GM12878 (cell line): ENCODE data around the gene SPNS1. TPM values are rescaled to one million over a fixed set of nuclear protein-coding genes. Genes with fewer than 3 reads are reported as not detected.

Source experiments
- ATAC-seq: fragments of 200-7000 bp; cut with Tn5 transposase; 3 replicates; pipeline ENCODE4 v1.9.1; 2020; ENCODE audit warnings: mild to moderate bottlenecking, moderate library complexity
- BruUV-seq: library from RNA; stranded (reverse); fragments of 400-500 nt; replicated peaks from 2 replicates; lab custom pipeline; 2021; lab: Mats Ljungman, UMichigan
- CTCF ChIA-PET: fragments of 300-600 bp; sonication (Branson Sonifier 250); formaldehyde crosslinking; extraction: SDS; loops from one replicate; lab custom pipeline; 2021; ENCODE audit warnings: inconsistent platforms; lab: Yijun Ruan, JAX
- POLR2A ChIA-PET: fragments of 350-600 bp; formaldehyde crosslinking; extraction: SDS; loops from one replicate; lab custom pipeline; 2021; ENCODE audit warnings: inconsistent platforms; lab: Charles Lee
- RAD21 ChIA-PET: fragments of 300-600 bp; sonication (Branson Sonifier 250); formaldehyde crosslinking; loops from one replicate; lab custom pipeline; 2023; ENCODE audit warnings: antibody characterized with exemption; ENCODE audit not compliant: unreplicated experiment; lab: Charles Lee
- SMC1A ChIA-PET: fragments of 300-600 bp; sonication (Branson Sonifier 250); formaldehyde crosslinking; loops from one replicate; lab custom pipeline; 2023; ENCODE audit not compliant: unreplicated experiment, uncharacterized antibody; lab: Charles Lee
- DNase-seq: peaks from one replicate; pipeline ENCODE4 v3.0.0-alpha.2; 2011; ENCODE audit warnings: low read depth, low spot score
- FAIRE-seq: peaks from 3 replicates; lab custom pipeline; 2011; peaks lifted over from hg19 to GRCh38; lab: Jason Lieb, UNC
- H2AFZ ChIP-seq: 2 replicates; pipeline ENCODE4 v1.6.0; 2011; ENCODE audit warnings: low read depth, low read length, control low read depth; ENCODE audit not compliant: control insufficient read depth
- H3K27ac ChIP-seq: 2 replicates; pipeline ENCODE4 v1.5.1; 2011; ENCODE audit warnings: control low read depth; ENCODE audit not compliant: control insufficient read depth, insufficient read depth
- H3K27me3 ChIP-seq, 2 experiments: replicated peaks in 1 of 2; 2 replicates each; pipeline versions ENCODE4 v1.6.0 to v1.6.1; 2011; ENCODE audit warnings: low read length in 1 of 2; ENCODE audit not compliant: control insufficient read depth in 2 of 2, insufficient read depth in 2 of 2
- H3K36me3 ChIP-seq, 2 experiments: 2 replicates each; pipeline ENCODE4 v1.5.1; 2011; ENCODE audit warnings: low read length in 1 of 2; ENCODE audit not compliant: control insufficient read depth in 2 of 2, insufficient read depth in 2 of 2
- H3K4me1 ChIP-seq: 2 replicates; pipeline ENCODE4 v1.6.1; 2011; ENCODE audit warnings: mild to moderate bottlenecking, low read length, moderate library complexity, mixed read lengths; ENCODE audit not compliant: control insufficient read depth, insufficient read depth
- H3K4me2 ChIP-seq: 2 replicates; pipeline ENCODE4 v1.6.0; 2011; ENCODE audit warnings: control low read depth; ENCODE audit not compliant: control insufficient read depth, insufficient read depth
- H3K4me3 ChIP-seq: fragments of 200-600 bp; sonication (generic); 2 replicates; pipeline ENCODE4 v1.5.1; 2016
- H3K79me2 ChIP-seq: 2 replicates; pipeline ENCODE4 v1.6.0; 2011; ENCODE audit warnings: low read length; ENCODE audit not compliant: control insufficient read depth, insufficient read depth
- H3K9ac ChIP-seq: 2 replicates; pipeline ENCODE4 v1.8.0; 2011; ENCODE audit warnings: low read length, control low read depth, mixed read lengths; ENCODE audit not compliant: control insufficient read depth, insufficient read depth
- H3K9me3 ChIP-seq: replicated peaks from 3 replicates; pipeline ENCODE4 v1.5.1; 2011; ENCODE audit warnings: mild to moderate bottlenecking, low read length; ENCODE audit not compliant: control insufficient read depth, insufficient read depth
- H4K20me1 ChIP-seq: 2 replicates; pipeline ENCODE4 v1.6.0; 2011; ENCODE audit not compliant: control insufficient read depth, insufficient read depth
- CHD1 ChIP-seq: IDR thresholded peaks from 2 replicates; pipeline ENCODE4 v1.6.1; 2012; ENCODE audit warnings: low read depth, low read length, improper control_type of control experiment
- CHD4 ChIP-seq: fragments of 200-600 bp; sonication (generic); IDR thresholded peaks from 2 replicates; pipeline ENCODE4 v1.6.1; 2016; ENCODE audit warnings: mild to moderate bottlenecking
- CTCF ChIP-seq, 3 experiments: IDR thresholded peaks in 2 of 3; conservative IDR thresholded peaks in 1 of 3; 2 replicates each; pipeline ENCODE4 v1.5.1; 2011; ENCODE audit warnings: low read depth in 3 of 3, low read length in 3 of 3, mild to moderate bottlenecking in 3 of 3, control low read depth in 2 of 3, moderate library complexity in 2 of 3, inconsistent platforms in 1 of 3, mixed read lengths in 1 of 3; ENCODE audit not compliant: control insufficient read depth in 2 of 3, insufficient read depth in 1 of 3; ENCODE audit errors: extremely low read depth in 1 of 3
- IKZF1 ChIP-seq: fragments of 450-650 bp; conservative IDR thresholded peaks from 2 replicates; pipeline ENCODE4 v1.6.1; 2017; ENCODE audit warnings: antibody characterized with exemption, mild to moderate bottlenecking
- KAT2A ChIP-seq: conservative IDR thresholded peaks from 2 replicates; pipeline ENCODE4 v1.6.1; 2011; ENCODE audit warnings: low read depth, low read length; ENCODE audit not compliant: control insufficient read depth
- MXI1 ChIP-seq: fragments of 150-350 bp; IDR thresholded peaks from 2 replicates; pipeline ENCODE4 v1.6.1; 2011; ENCODE audit warnings: low read depth, mild to moderate bottlenecking, inconsistent platforms, low read length, improper control_type of control experiment
- POLR2AphosphoS2 ChIP-seq: IDR thresholded peaks from 2 replicates; pipeline ENCODE4 v1.6.1; 2011; ENCODE audit warnings: low read depth, mild to moderate bottlenecking, low read length, improper control_type of control experiment, moderate library complexity
- PRDM15 ChIP-seq: fragments of 450-650 bp; formaldehyde crosslinking; IDR thresholded peaks from 2 replicates; pipeline ENCODE4 v1.4.0; 2020; ENCODE audit warnings: mild to moderate bottlenecking, moderate library complexity
- REST ChIP-seq: IDR thresholded peaks from 2 replicates; pipeline ENCODE4 v1.6.1; 2012; ENCODE audit warnings: mild to moderate bottlenecking, low read depth, low read length
- SMAD5 ChIP-seq: IDR thresholded peaks from 2 replicates; pipeline ENCODE4 v1.6.1; 2016; ENCODE audit warnings: antibody characterized with exemption, low read depth
- SREBF2 ChIP-seq: IDR thresholded peaks from 2 replicates; pipeline ENCODE4 v1.6.1; 2012; ENCODE audit warnings: mild to moderate bottlenecking, low read length
- STAT1 ChIP-seq: fragments of 450-650 bp; conservative IDR thresholded peaks from 2 replicates; pipeline ENCODE4 v1.6.1; 2014; ENCODE audit warnings: antibody characterized with exemption, mild to moderate bottlenecking
- ZBED1 ChIP-seq: IDR thresholded peaks from 2 replicates; pipeline ENCODE4 v1.6.1; 2016; ENCODE audit warnings: borderline replicate concordance
- ZNF622 ChIP-seq: fragments of 450-650 bp; IDR thresholded peaks from 2 replicates; pipeline ENCODE4 v1.6.1; 2017; ENCODE audit warnings: mild to moderate bottlenecking, inconsistent platforms
- WGBS: methylation state at CpG from one replicate; pipeline ENCODE4 v1.1.6; 2016; ENCODE audit warnings: low lambda C conversion rate; ENCODE audit not compliant: insufficient replicate concordance, insufficient coverage; ENCODE audit errors: missing lambda C conversion rate; 5-methylcytosine and 5-hydroxymethylcytosine counted together
- in situ Hi-C: fragments of 300-500 bp; cut with MboI; formaldehyde crosslinking; loops from 9 replicates; pipeline ENCODE4 v1.14.3; 2018; ENCODE audit warnings: mixed read lengths
- intact Hi-C: fragments of 100-400 bp; cut with micrococcal nuclease; formaldehyde crosslinking; loops from one replicate; pipeline ENCODE4 v1.14.2; 2022; ENCODE audit not compliant: unreplicated experiment
- polyA plus RNA-seq, 11 experiments: library from polyadenylated mRNA; depleted of rRNA in 4 of 11; unstranded in 6 of 11; stranded (reverse) in 5 of 11; fragments of >200 nt; fragmentation: Nextera tagmentation in 4 of 11; fragmentation: Illumina TruSeq in 1 of 11; extraction: Ambion mirVana in 4 of 11; extraction: Trizol in 1 of 11; gene quantifications; 1 replicate in 1 of 11; 2 replicates in 10 of 11; pipeline versions ENCODE4 v1.2.1 to v1.2.3, GENCODE V29; 2011 to 2016; ENCODE audit warnings: inconsistent platforms in 2 of 11, missing spikeins in 2 of 11, low read depth in 1 of 11
- total RNA-seq, 4 experiments: library from RNA; depleted of rRNA in 3 of 4; stranded (reverse); fragments of >200 nt in 3 of 4; fragmentation: Illumina TruSeq in 1 of 4; extraction: Trizol in 1 of 4; gene quantifications; 2 replicates each; pipeline versions ENCODE4 v1.2.1 to v1.2.3, GENCODE V29; 2013 to 2021

The SPNS1 gene
- total and polyA plus RNA-seq, 10 of the 15 experiments (the other 5 are each of a cell fraction or from before 2014, with no cell fraction given), result 0.16 to 37.6 (median 12.0) TPM

- FAIRE-seq (no peak), DNase-seq (no peak), ATAC-seq (no peak)
- no peaks in the 10 kb centered on the region for H3K9me3 ChIP-seq
- in situ Hi-C loops (no loop called here), intact Hi-C loops (loop anchor here (5.0 kb wide), 1 partner anchor 124 kb away; the partner anchor contains the start of gene ATXN2L)
- no TSS peak for BruUV-seq
- H3K27me3 ChIP-seq, result no peaks in the 10 kb centered on the region
- WGBS, result 56% methylated on average over 4 of the region's 4 CpGs
- RAD21 ChIA-PET, result interaction anchor here (1.0 to 1.3 kb wide), 2 partner anchors 16 to 28 kb away, joined by 4 read pairs; partner anchors contain the start of genes CD19 and SPNS1
- H3K36me3 ChIP-seq, result no peaks in the 10 kb centered on the region
- POLR2A ChIA-PET, result no interaction called here
- H3K4me1 ChIP-seq, result peaks cover 10% of the 10 kb centered on the region
- H3K9ac ChIP-seq, result no peak overlapping the region
- no peaks in the 10 kb centered on the region for H4K20me1 ChIP-seq
- H3K4me3 ChIP-seq, result no peak overlapping the region
- H3K4me2 ChIP-seq, result no peak overlapping the region
- peaks cover 8% of the 10 kb centered on the region for H3K79me2 ChIP-seq
- CTCF ChIA-PET, result interaction anchor here (0.7 to 9.7 kb wide), 10 partner anchors 13 to 129 kb away, joined by 3 to 136 read pairs (median 4); partner anchors contain the start of gene CD19
- SMC1A ChIA-PET, result interaction anchor here (1.5 to 3.9 kb wide), 3 partner anchors 76 to 83 kb away, joined by 3 to 15 read pairs (median 4); partner anchors contain the start of gene SH2B1
- H3K27ac ChIP-seq, result no peak overlapping the region
- no peak overlapping the region for H2AFZ ChIP-seq
- no peak for TF ChIP-seq MXI1
- TF ChIP-seq SMAD5, result no peak
- no peak for TF ChIP-seq ZBED1
- no peak for TF ChIP-seq IKZF1
- TF ChIP-seq KAT2A, result no peak
- TF ChIP-seq CHD4, result no peak
- no peak for TF ChIP-seq SREBF2
- TF ChIP-seq STAT1, result no peak
- no peak for TF ChIP-seq POLR2AphosphoS2
- TF ChIP-seq ZNF622, result no peak
- TF ChIP-seq PRDM15 (CRISPR knock-in tag), result no peak
- TF ChIP-seq CHD1, result no peak
- TF ChIP-seq CTCF (IDR thresholded peaks at IDR 0.05 in 2 of 3, conservative IDR thresholded peaks at IDR 0.05 in 1 of 3; ENCODE audit: control insufficient read depth in 2 of 3, extremely low read depth in 1 of 3, insufficient read depth in 1 of 3, low read depth in 3 of 3, low read length in 3 of 3), result no peak
- TF ChIP-seq REST, result no peak
These were observed 27.9 kb upstream of the SPNS1 start for GRCh38 chr16:28946681-28947080.
